HepG2 (cell line): Measurements from ENCODE around the gene LARP1. TPM values are rescaled to one million over a fixed set of nuclear protein-coding genes. Genes with fewer than 3 reads are reported as not detected.

ENCODE experiments used
- AGO2 ChIP-seq: fragments of 200-400 bp; formaldehyde crosslinking; optimal IDR thresholded peaks from 2 replicates; pipeline ENCODE3; 2017; ENCODE audit warnings: mild to moderate bottlenecking, low read depth, low read length, moderate library complexity
- ARNT ChIP-seq: fragments of 450-650 bp; IDR thresholded peaks from 2 replicates; pipeline ENCODE4 v1.6.1; 2017
- HMGXB4 ChIP-seq, 2 experiments: sonication (generic) in 1 of 2; formaldehyde crosslinking in 1 of 2; IDR thresholded peaks; 2 replicates each; pipeline versions ENCODE4 v1.4.0 to v1.6.1; 2018 to 2020; ENCODE audit warnings: missing genetic modification reagents in 2 of 2, borderline replicate concordance in 1 of 2, low read depth in 1 of 2, mild to moderate bottlenecking in 1 of 2, missing biosample characterization in 1 of 2
- KAT2B ChIP-seq: fragments of 150-350 bp; IDR thresholded peaks from 2 replicates; pipeline ENCODE4 v1.6.1; 2014; ENCODE audit warnings: low read depth, low read length, borderline replicate concordance
- KDM1A ChIP-seq: IDR thresholded peaks from 2 replicates; pipeline ENCODE4 v1.6.1; 2016; ENCODE audit warnings: missing compliant biosample characterization
- KDM5B ChIP-seq: sonication (generic); formaldehyde crosslinking; IDR thresholded peaks from 2 replicates; pipeline ENCODE4 v1.4.0; 2020; ENCODE audit warnings: missing genetic modification reagents, mild to moderate bottlenecking, borderline replicate concordance
- MAZ ChIP-seq, 2 experiments: sonication (generic) in 1 of 2; formaldehyde crosslinking in 1 of 2; IDR thresholded peaks; 2 replicates each; pipeline versions ENCODE4 v1.5.0 to v1.6.1; 2012 to 2020; ENCODE audit warnings: low read depth in 2 of 2, mild to moderate bottlenecking in 2 of 2, borderline replicate concordance in 1 of 2, improper control_type of control experiment in 1 of 2, low read length in 1 of 2, missing genetic modification reagents in 1 of 2, moderate library complexity in 1 of 2
- NFE2 ChIP-seq: sonication (generic); formaldehyde crosslinking; IDR thresholded peaks from 2 replicates; pipeline ENCODE4 v1.4.0; 2020; ENCODE audit warnings: missing genetic modification reagents
- NFKB2 ChIP-seq: sonication (generic); formaldehyde crosslinking; IDR thresholded peaks from 2 replicates; pipeline ENCODE4 v1.4.0; 2020; ENCODE audit warnings: missing genetic modification reagents, borderline replicate concordance
- POLR2A ChIP-seq, 2 experiments: IDR thresholded peaks; 2 replicates each; pipeline ENCODE4 v1.6.1; 2011; ENCODE audit warnings: low read depth in 2 of 2, low read length in 2 of 2, mild to moderate bottlenecking in 1 of 2, moderate library complexity in 1 of 2; ENCODE audit not compliant: insufficient read depth in 1 of 2
- RELA ChIP-seq: sonication (generic); formaldehyde crosslinking; IDR thresholded peaks from 2 replicates; pipeline ENCODE4 v1.4.0; 2020; ENCODE audit warnings: missing genetic modification reagents
- SAP130 ChIP-seq: IDR thresholded peaks from 2 replicates; pipeline ENCODE4 v1.6.1; 2016; ENCODE audit warnings: low read depth
- SKI ChIP-seq: fragments of 450-650 bp; IDR thresholded peaks from one replicate; pipeline ENCODE4 v1.6.1; 2018; ENCODE audit warnings: mild to moderate bottlenecking; ENCODE audit not compliant: partially characterized antibody
- SKIL ChIP-seq: sonication (generic); formaldehyde crosslinking; IDR thresholded peaks from 2 replicates; pipeline ENCODE4 v1.8.0; 2022; ENCODE audit warnings: missing genetic modification reagents, mild to moderate bottlenecking, moderate library complexity, borderline replicate concordance
- SPEN ChIP-seq: sonication (generic); formaldehyde crosslinking; IDR thresholded peaks from 2 replicates; pipeline ENCODE4 v1.5.1; 2020; ENCODE audit warnings: low read depth, mild to moderate bottlenecking, missing genetic modification reagents
- ZFP91 ChIP-seq: sonication (generic); formaldehyde crosslinking; IDR thresholded peaks from 2 replicates; pipeline ENCODE4 v1.9.0; 2022; ENCODE audit warnings: missing genetic modification reagents, mild to moderate bottlenecking, borderline replicate concordance
- ZNF326 ChIP-seq: sonication (generic); formaldehyde crosslinking; IDR thresholded peaks from 2 replicates; pipeline ENCODE4 v1.4.0; 2020; ENCODE audit warnings: missing genetic modification reagents, borderline replicate concordance
- ZNF331 ChIP-seq: sonication (generic); formaldehyde crosslinking; IDR thresholded peaks from 2 replicates; pipeline ENCODE4 v1.4.0; 2020; ENCODE audit warnings: missing genetic modification reagents
- ZNF512 ChIP-seq: sonication (generic); formaldehyde crosslinking; IDR thresholded peaks from 2 replicates; pipeline ENCODE4 v1.4.0; 2020; ENCODE audit warnings: mild to moderate bottlenecking, missing genetic modification reagents
- ZNF629 ChIP-seq: sonication (generic); formaldehyde crosslinking; conservative IDR thresholded peaks from 2 replicates; pipeline ENCODE4 v1.5.0; 2020; ENCODE audit warnings: missing genetic modification reagents
- ZNF761 ChIP-seq: sonication (generic); formaldehyde crosslinking; conservative IDR thresholded peaks from 2 replicates; pipeline ENCODE4 v1.4.0; 2020; ENCODE audit warnings: mild to moderate bottlenecking, missing genetic modification reagents
- polyA plus RNA-seq, 8 experiments: library from polyadenylated mRNA; depleted of rRNA in 3 of 8; stranded (reverse) in 7 of 8; unstranded in 1 of 8; fragments of >200 nt; fragmentation: Illumina TruSeq in 4 of 8; extraction: Trizol in 4 of 8; gene quantifications; 2 replicates each; pipeline versions ENCODE4 v1.2.1 to v1.2.3, GENCODE V29; 2011 to 2016; ENCODE audit warnings: low read depth in 4 of 8, missing spikeins in 1 of 8, mixed read lengths in 1 of 8; ENCODE audit not compliant: insufficient read depth in 1 of 8
- total RNA-seq, 5 experiments: library from RNA; depleted of rRNA; stranded (reverse); fragments of >200 nt; fragmentation: Illumina TruSeq; extraction: Trizol; gene quantifications; 2 replicates each; pipeline ENCODE4 v1.2.3, GENCODE V29; 2016; ENCODE audit warnings: low read depth in 1 of 5

The LARP1 gene
- total and polyA plus RNA-seq, 2 of the 13 experiments (the other 11 are each of a cell fraction or from before 2014, with no cell fraction given), result 45.2 to 61.4 TPM

- TF ChIP-seq KDM5B (CRISPR knock-in tag) (peak; percentile 70; the same call in 1 of the 2 replicates), ZNF761 (CRISPR knock-in tag) (no peak), HMGXB4 (CRISPR knock-in tag; IDR thresholded peaks at IDR 0.05; ENCODE audit: borderline replicate concordance in 1 of 2, low read depth in 1 of 2) (peak; percentile 47 to 51; a peak in 2 of 4 replicates), KAT2B (no peak), NFE2 (CRISPR knock-in tag) (no peak), RELA (CRISPR knock-in tag) (no peak), MAZ (IDR thresholded peaks at IDR 0.05; ENCODE audit: borderline replicate concordance, low read depth, low read length) (peak; percentile 98), MAZ (CRISPR knock-in tag; IDR thresholded peaks at IDR 0.05; ENCODE audit: low read depth) (peak; percentile 95), ARNT (no peak), ZFP91 (CRISPR knock-in tag) (peak; percentile 100), ZNF326 (CRISPR knock-in tag) (no peak), AGO2 (peak; percentile 30), NFKB2 (CRISPR knock-in tag) (peak; percentile 51; the same call in 1 of the 2 replicates), SKI (peak; percentile 85), KDM1A (CRISPR knock-in tag) (no peak), SKIL (CRISPR knock-in tag) (peak; percentile 55; the same call in 1 of the 2 replicates), SAP130 (CRISPR knock-in tag) (peak; percentile 90), ZNF331 (CRISPR knock-in tag) (peak; percentile 79), ZNF512 (CRISPR knock-in tag) (no peak), POLR2A (IDR thresholded peaks at IDR 0.05; ENCODE audit: insufficient read depth in 1 of 2, low read depth in 2 of 2, low read length in 2 of 2) (peak; percentile 29 to 45; a peak in 1 of 4 replicates), ZNF629 (CRISPR knock-in tag) (no peak), SPEN (CRISPR knock-in tag) (peak; percentile 87)
These were observed 467 bp upstream of the LARP1 start (continued) for GRCh38 chr5:154754460-154755360.
